ENCODE measurements around the gene NRXN3.

The NRXN3 gene

GRCh38 chr14:79914595-79914994 lies 1744.4 kb downstream of the NRXN3 start:
- no peaks in the 10 kb centered on the region for H3K4me1 Mint-ChIP-seq
- no peaks in the 10 kb centered on the region for H3K36me3 Mint-ChIP-seq
- ATAC-seq, result no peak

DNA sequence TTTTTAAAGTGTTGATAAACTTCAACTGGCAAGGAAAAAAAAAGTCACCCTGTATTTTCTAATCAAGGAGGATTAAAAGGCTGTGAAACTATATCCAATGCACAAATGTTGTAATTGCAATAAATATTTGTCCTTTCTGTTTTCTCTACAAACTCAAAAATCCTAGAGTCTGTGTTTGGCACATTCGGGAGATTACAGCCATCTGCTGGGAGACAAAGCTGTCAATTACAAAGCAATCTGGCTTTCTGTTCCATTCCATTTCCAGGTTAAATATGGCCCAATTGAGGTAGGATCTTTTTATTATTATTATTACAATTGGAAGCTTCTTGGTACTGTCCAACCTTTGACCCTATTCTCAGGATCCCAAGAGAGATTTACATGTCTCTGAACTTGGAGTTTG lies 1745.2 kb downstream of the NRXN3 start:
- DNase-seq (ENCODE audit: low spot score in 2 of 2) (no peak), ATAC-seq (no peak)
- Mint-ChIP-seq H3K9me3 (peaks cover 7% of the 10 kb centered on the region), H3K27ac (no peak overlapping the region), H3K4me3 (no peak overlapping the region), H3K36me3 (no peaks in the 10 kb centered on the region), H3K4me1 (no peaks in the 10 kb centered on the region)

More at GRCh38 chr14:79914595-79914994, 1744.4 kb downstream of the NRXN3 start:
- no peak overlapping the region for H3K4me3 Mint-ChIP-seq
- no peak overlapping the region for H3K27ac Mint-ChIP-seq
- no peak for DNase-seq (ENCODE audit: low spot score in 2 of 2)
- H3K9me3 Mint-ChIP-seq, result peaks cover 11% of the 10 kb centered on the region

DNA sequence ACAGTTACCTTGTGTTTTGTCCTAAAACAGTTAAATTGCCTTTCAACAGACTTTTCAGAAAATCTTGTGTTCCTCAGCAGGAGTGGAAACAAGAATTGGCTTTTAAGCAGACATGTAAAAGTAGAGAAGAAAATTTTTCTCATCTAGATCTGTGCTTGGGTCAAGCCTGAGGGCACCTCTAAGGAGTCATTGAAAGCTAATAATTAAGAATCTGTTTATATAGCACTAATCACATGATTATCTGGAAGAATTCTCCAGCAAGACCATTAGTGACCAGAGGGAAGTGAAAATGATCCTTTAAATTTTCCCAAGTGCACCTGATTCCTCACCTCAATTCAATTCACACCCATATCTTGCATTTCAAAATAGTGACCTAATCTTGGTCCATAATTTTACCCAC lies 1746.1 kb downstream of the NRXN3 start:
- Mint-ChIP-seq H3K36me3 (no peaks in the 10 kb centered on the region), H3K4me3 (no peak overlapping the region), H3K27ac (no peak overlapping the region), H3K4me1 (no peaks in the 10 kb centered on the region), H3K9me3 (peaks cover 12% of the 10 kb centered on the region)
- no peak for DNase-seq (ENCODE audit: low spot score in 2 of 2)
- no peak for ATAC-seq

GRCh38 chr14:79916892-79917291 lies 1746.7 kb downstream of the NRXN3 start:
- peaks cover 16% of the 10 kb centered on the region for H3K9me3 Mint-ChIP-seq
- ATAC-seq (no peak), DNase-seq (ENCODE audit: low spot score in 2 of 2) (no peak)
- H3K36me3 Mint-ChIP-seq, result no peaks in the 10 kb centered on the region
- H3K4me1 Mint-ChIP-seq, result no peaks in the 10 kb centered on the region
- H3K4me3 Mint-ChIP-seq, result no peak overlapping the region
- H3K27ac Mint-ChIP-seq, result no peak overlapping the region
